Lung (tissue), 12 donors: ENCODE data around the gene EXOSC5. TPM values are rescaled to one million over a fixed set of nuclear protein-coding genes. Genes with fewer than 3 reads are reported as not detected.
"Not testable (repeated sequence)": the region's sequence is repeated elsewhere in the genome, so short reads cannot be mapped to it uniquely, and the experiment has no call there.

Source experiments
- ATAC-seq: fragments of 200-7000 bp; cut with Tn5 transposase; one replicate; pipeline ENCODE4 v1.9.1; 2020; ENCODE audit warnings: moderate number of reproducible peaks; ENCODE audit not compliant: insufficient read depth, low FRiP score
- DNase-seq, 3 donors: peaks; one replicate each; pipeline ENCODE4 v3.0.0-alpha.2; 2013 to 2017
- H3K27ac ChIP-seq, 2 donors: one replicate each; pipeline ENCODE4 v1.5.1; 2013; ENCODE audit warnings: mild to moderate bottlenecking in 2 of 2, moderate library complexity in 2 of 2, control low read depth in 1 of 2, inconsistent platforms in 1 of 2, low read depth in 1 of 2, low read length in 1 of 2
- H3K27me3 ChIP-seq, 3 donors: one replicate each; pipeline ENCODE4 v1.5.1; 2013; ENCODE audit warnings: low read length in 2 of 3; ENCODE audit not compliant: control insufficient read depth in 3 of 3, insufficient read depth in 3 of 3
- H3K36me3 ChIP-seq, 4 donors: one replicate each; pipeline ENCODE4 v1.5.1; 2013; ENCODE audit warnings: low read length in 4 of 4, mild to moderate bottlenecking in 1 of 4, moderate library complexity in 1 of 4; ENCODE audit not compliant: control insufficient read depth in 4 of 4, insufficient read depth in 4 of 4
- H3K4me1 ChIP-seq, 5 donors: one replicate each; pipeline ENCODE4 v1.5.1; 2013; ENCODE audit warnings: low read length in 5 of 5, mild to moderate bottlenecking in 2 of 5, moderate library complexity in 1 of 5; ENCODE audit not compliant: control insufficient read depth in 5 of 5, insufficient read depth in 5 of 5
- H3K4me3 ChIP-seq: one replicate; pipeline ENCODE4 v1.5.1; 2013; ENCODE audit warnings: mild to moderate bottlenecking, control low read depth, moderate library complexity
- H3K9ac ChIP-seq, 2 donors: one replicate each; pipeline ENCODE4 v1.5.1; 2013; ENCODE audit warnings: low read length in 2 of 2, control low read depth in 1 of 2; ENCODE audit not compliant: insufficient read depth in 1 of 2
- H3K9me3 ChIP-seq, 4 donors: one replicate each; pipeline ENCODE4 v1.5.1; 2013; ENCODE audit warnings: low read length in 3 of 4, mild to moderate bottlenecking in 1 of 4, moderate library complexity in 1 of 4; ENCODE audit not compliant: control insufficient read depth in 4 of 4, insufficient read depth in 3 of 4
- CTCF ChIP-seq: IDR thresholded peaks from 2 replicates; pipeline ENCODE4 v1.5.1; 2012; ENCODE audit warnings: mild to moderate bottlenecking; ENCODE audit errors: control extremely low read depth, extremely low read depth
- WGBS, 2 donors: extraction: QIAGEN DNeasy Blood & Tissue Kit; methylation state at CpG; one replicate each; pipeline ENCODE4 v1.1.7; 2013; 5-methylcytosine and 5-hydroxymethylcytosine counted together
- polyA plus RNA-seq, 2 donors: library from polyadenylated mRNA; stranded (reverse); fragments of 200-250 nt; gene quantifications; one replicate each; pipeline ENCODE4 v1.2.1, GENCODE V29; 2013
- total RNA-seq, 2 donors: library from RNA; depleted of rRNA in 1 of 2; stranded (reverse); fragments of >200 nt in 1 of 2; gene quantifications; one replicate each; pipeline ENCODE4 v1.2.1, GENCODE V29; 2014 to 2021
- donor health status: control.
- donor health status: control.
- donor health status: Bipolar disorder and iron deficiency.
- donor health status: healthy.
- donor health status: DM: yes; HTN: yes; CAD: no.

Gene EXOSC5
- total and polyA plus RNA-seq, 4 donors, result 6.3 to 34.4 (median 27.1) TPM

GRCh38 chr19:41410336-41411054 lies 13.3 kb upstream of the EXOSC5 start:
- Histone ChIP-seq H3K36me3 (peaks cover 0 to 28% (median 18%) of the 10 kb centered on the region in 4 donors), H3K4me1 (peaks cover 0 to 20% (median 4%) of the 10 kb centered on the region in 5 donors), H3K27me3 (no peaks in the 10 kb centered on the region), H3K4me3 (no peak overlapping the region), H3K9ac (no peak overlapping the region), H3K27ac (peak overlapping the region; percentile 45 to 86), H3K9me3 (no peaks in the 10 kb centered on the region)
- no peak for TF ChIP-seq CTCF
- DNase-seq (no peak), ATAC-seq (no peak)
- 86 to 90% methylated on average over 23 of the region's 23 CpGs for WGBS, 2 donors

- H3K36me3 ChIP-seq, result peaks cover 0 to 19% (median 13%) of the 10 kb centered on the region in 4 donors
- 57 to 58% methylated on average over 4 of the region's 4 CpGs for WGBS, 2 donors
- peak in 2 of 3 donors; percentile 21 to 58 for DNase-seq
These were observed 12.1 kb upstream of the EXOSC5 start for GRCh38 chr19:41409288-41409687.

GRCh38 chr19:41408846-41409245 lies 11.7 kb upstream of the EXOSC5 start:
- not testable (repeated sequence) for H3K9ac ChIP-seq, H3K4me3 ChIP-seq, H3K27me3 ChIP-seq, DNase-seq, H3K9me3 ChIP-seq, ATAC-seq
- WGBS, 2 donors, result 71 to 72% methylated on average over 5 of the region's 5 CpGs
- Histone ChIP-seq H3K27ac (peak overlapping the region; percentile 38 to 88), H3K36me3 (peaks cover 0 to 17% (median 10%) of the 10 kb centered on the region in 4 donors), H3K4me1 (peaks cover 0 to 20% (median 4%) of the 10 kb centered on the region in 5 donors)

More at GRCh38 chr19:41409288-41409687, 12.1 kb upstream of the EXOSC5 start:
- H3K27ac ChIP-seq, result peak overlapping the region; percentile 38 to 88
- H3K9me3 ChIP-seq, result no peaks in the 10 kb centered on the region
- TF ChIP-seq CTCF, result no peak
- H3K27me3 ChIP-seq, result no peaks in the 10 kb centered on the region
- no peak overlapping the region for H3K4me3 ChIP-seq
- peaks cover 0 to 20% (median 4%) of the 10 kb centered on the region in 5 donors for H3K4me1 ChIP-seq
- peak; percentile 46 for ATAC-seq
- H3K9ac ChIP-seq, result no peak overlapping the region

- Histone ChIP-seq H3K27me3 (no peaks in the 10 kb centered on the region), H3K27ac (peak overlapping the region in 1 of 2 donors; percentile 88), H3K4me1 (peaks cover 0 to 20% (median 4%) of the 10 kb centered on the region in 5 donors), H3K36me3 (peaks cover 0 to 13% (median 6%) of the 10 kb centered on the region in 4 donors), H3K4me3 (no peak overlapping the region), H3K9me3 (no peaks in the 10 kb centered on the region), H3K9ac (no peak overlapping the region)
- 56 to 73% methylated on average over 4 of the region's 4 CpGs for WGBS, 2 donors
- DNase-seq (no peak), ATAC-seq (no peak)
- no peak for TF ChIP-seq CTCF
These were observed 11.1 kb upstream of the EXOSC5 start for GRCh38 chr19:41408256-41408655.
